MG63 (cell line): ENCODE results near the gene RCC1. TPM values are rescaled to one million over a fixed set of nuclear protein-coding genes. Genes with fewer than 3 reads are reported as not detected.

ENCODE experiments used
- total RNA-seq: library from RNA; depleted of rRNA; stranded (reverse); fragments of >200 nt; shearing (Covaris generic); gene quantifications from 2 replicates; pipeline ENCODE4 v1.2.3, GENCODE V29; 2014; ENCODE audit warnings: low replicate concordance; rRNA removed

The RCC1 gene
- total RNA-seq, 1 experiment from 2014 or later, result 153 TPM

Other genes with a start within 250 kb of the RCC1 start
- gene SESN2, start 246.5 kb upstream of the RCC1 start, total RNA-seq, result 13.4 and 19.0 TPM in 2 replicates
- 21.1 and 30.0 TPM in 2 replicates for gene MED18, start 177.0 kb upstream of the RCC1 start, total RNA-seq
- 0.07 and 6.9 TPM in 2 replicates for gene PHACTR4, start 136.3 kb upstream of the RCC1 start, total RNA-seq
- gene TRNAU1AP, start 47.0 kb downstream of the RCC1 start, total RNA-seq, result 9.7 and 11.2 TPM in 2 replicates
- 12.5 and 14.1 TPM in 2 replicates for gene RAB42, start 86.2 kb downstream of the RCC1 start, total RNA-seq
- 33.3 and 64.1 TPM in 2 replicates for gene TAF12, start 137.0 kb downstream of the RCC1 start, total RNA-seq
- gene RNU11, start 142.6 kb downstream of the RCC1 start, total RNA-seq, result not detected in 2 replicates
- 4.3 and 7.8 TPM in 2 replicates for gene GMEB1, start 162.7 kb downstream of the RCC1 start, total RNA-seq
- gene YTHDF2, start 230.9 kb downstream of the RCC1 start, total RNA-seq, result 72.2 and 95.0 TPM in 2 replicates